ENCODE results near the gene SOX9. TPM values are rescaled to one million over a fixed set of nuclear protein-coding genes. Genes with fewer than 3 reads are reported as not detected.

SOX9 gene
- not detected for total RNA-seq

DNA sequence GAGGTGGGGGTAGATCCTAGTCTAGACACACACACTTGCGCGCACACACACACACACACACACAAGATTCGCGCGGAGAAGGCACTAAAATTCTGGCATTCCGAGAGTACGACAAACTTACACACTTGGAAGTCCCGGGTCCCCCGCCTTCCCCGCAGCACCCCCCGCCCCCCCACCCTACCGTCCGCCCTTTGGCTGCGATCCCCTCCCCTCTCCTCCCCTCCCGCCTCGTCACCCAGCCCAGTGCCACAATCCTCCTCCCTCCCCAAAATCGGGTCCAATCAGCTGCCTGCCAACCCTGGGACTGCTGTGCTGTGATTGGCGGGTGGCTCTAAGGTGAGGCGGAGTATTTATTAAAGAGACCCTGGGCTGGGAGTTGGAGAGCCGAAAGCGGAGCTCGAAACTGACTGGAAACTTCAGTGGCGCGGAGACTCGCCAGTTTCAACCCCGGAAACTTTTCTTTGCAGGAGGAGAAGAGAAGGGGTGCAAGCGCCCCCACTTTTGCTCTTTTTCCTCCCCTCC lies at the start of gene SOX9:
TSS of gene SOX9 (plus strand) at position 379 of the 522 bp plus-strand sequence. CDS start 372 bp downstream, outside the sequence.
- ChIA-PET POLR2A (no interaction called here), CTCF (no interaction called here)

DNA sequence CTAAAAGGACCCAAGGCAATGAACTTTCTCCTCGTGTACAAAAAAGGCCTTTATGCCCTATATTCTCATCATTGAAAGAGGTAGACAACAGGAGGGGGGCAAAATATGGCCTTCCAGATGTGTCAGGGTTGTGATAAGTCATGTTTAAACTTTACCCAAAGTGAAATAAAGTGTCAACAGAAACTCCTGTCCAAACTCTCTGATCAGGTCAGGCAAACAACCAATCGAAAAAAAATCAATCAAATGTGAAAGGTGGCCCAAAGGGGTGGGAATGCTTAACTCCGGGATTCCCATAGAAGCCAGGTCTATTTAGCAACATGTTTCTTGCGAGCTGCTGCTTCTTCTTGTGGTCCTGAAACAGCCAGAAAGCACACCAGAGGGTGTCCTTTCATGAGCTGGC lies 49.5 kb upstream of the SOX9 start:
- ChIA-PET POLR2A (no interaction called here), CTCF (no interaction called here)

- CTCF ChIA-PET: no interaction called here
- POLR2A ChIA-PET: no interaction called here
These were observed 44.7 kb upstream of the SOX9 start for GRCh38 chr17:72075995-72076677.

- POLR2A ChIA-PET: no interaction called here
- CTCF ChIA-PET: no interaction called here
These were observed 44.2 kb upstream of the SOX9 start for GRCh38 chr17:72076678-72077030.

GRCh38 chr17:72077326-72077960 lies 43.4 kb upstream of the SOX9 start:
- POLR2A ChIA-PET: no interaction called here
- CTCF ChIA-PET: no interaction called here

DNA sequence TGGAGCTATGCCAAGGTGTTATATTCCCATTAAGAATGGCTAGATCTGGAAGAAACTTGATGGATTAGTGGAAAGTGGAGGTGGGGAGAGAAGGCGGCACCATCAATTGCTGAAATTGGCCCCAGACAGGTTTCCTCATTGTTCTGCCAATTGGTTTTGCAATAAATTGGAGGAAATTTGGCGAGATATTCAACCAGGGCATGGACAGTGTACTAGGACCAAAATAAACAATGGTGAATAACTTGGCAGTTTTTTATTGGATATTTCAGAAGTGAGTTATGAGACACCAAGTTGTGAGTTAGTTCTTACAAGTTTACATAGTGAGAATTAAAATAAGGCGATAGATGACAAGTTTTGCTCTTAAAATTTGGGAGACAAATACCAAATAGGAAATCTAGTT lies 41.1 kb upstream of the SOX9 start:
- ChIA-PET CTCF (no interaction called here), POLR2A (no interaction called here)

DNA sequence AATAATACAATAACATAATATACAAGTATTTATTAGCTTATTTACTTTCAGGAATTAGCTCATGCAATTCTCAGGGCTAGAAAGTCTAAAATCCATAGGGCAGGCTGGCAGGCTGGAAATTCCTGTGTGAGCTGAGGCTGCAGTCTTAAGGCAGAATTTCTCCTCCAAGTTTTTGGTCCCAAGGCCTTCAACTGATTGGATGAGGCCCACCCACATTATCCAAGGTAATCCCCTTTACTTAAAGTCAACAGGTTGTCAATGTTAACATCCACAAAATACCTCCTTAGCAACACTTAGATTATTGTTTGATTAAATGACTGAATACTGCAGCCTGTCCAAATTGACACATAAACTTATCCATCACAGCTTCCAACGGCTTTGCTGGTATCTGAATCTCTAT lies 32.9 kb upstream of the SOX9 start:
- CTCF ChIA-PET: no interaction called here

GRCh38 chr17:72089453-72089987 lies 31.3 kb upstream of the SOX9 start:
- CTCF ChIA-PET: no interaction called here
- POLR2A ChIA-PET: no interaction called here

More for the DNA sequence above, 32.9 kb upstream of the SOX9 start:
- POLR2A ChIA-PET: no interaction called here

- ChIA-PET CTCF (no interaction called here), POLR2A (no interaction called here)
These were observed 30.7 kb upstream of the SOX9 start for GRCh38 chr17:72090108-72090507.

DNA sequence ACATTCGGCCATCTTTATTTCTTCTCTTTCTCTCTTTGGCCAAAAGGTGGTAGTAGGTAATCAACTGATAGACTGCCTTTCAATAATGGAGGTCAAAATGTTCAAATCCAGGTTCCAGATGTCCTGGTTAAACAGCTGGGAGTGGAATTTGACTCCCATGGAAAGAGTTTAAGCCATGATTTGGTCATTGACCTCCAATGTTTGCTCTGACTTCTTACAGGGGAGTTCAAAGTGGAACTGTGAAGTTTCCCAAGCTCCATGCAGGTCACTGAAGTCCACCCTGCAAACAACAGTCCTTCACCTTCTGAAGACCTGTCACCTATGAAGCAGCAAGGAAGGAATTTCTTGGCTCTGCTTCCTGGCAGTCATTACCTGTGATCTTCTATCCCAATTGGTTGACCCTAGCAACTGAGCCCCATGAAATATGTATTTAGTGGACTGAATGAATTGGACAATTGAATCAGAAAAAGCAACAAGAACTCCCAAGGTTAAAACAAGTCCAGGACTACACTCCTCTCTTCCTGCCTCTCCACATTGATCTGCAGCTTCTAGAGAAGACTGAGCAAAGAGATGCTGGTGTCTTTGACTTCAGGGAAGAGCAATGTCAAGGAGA lies 28.0 kb upstream of the SOX9 start:
- CTCF ChIA-PET: interaction anchor here (0.7 kb wide), 1 partner anchor 718 kb away, joined by 3 read pairs; no protein-coding TSS in a partner anchor
- POLR2A ChIA-PET: no interaction called here

DNA sequence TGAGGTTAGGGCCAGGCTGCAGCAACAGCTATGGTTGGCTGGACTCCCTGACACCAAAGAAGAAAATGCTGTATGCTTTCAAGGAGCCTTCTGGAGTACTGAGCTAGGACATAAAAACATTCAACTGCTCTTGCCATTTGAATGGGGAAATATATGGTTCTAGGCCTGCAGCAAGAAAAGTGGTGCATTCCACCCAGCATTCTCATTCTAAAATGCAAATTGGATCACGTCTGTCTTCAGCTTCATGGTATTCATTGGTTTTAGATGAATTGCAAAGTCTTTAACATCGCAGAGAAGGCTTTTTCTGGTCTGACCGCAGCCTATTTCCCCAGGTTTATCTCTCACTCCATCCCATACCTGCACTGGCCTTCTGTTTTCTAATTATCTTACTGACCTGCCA lies 27.1 kb upstream of the SOX9 start:
- POLR2A ChIA-PET: no interaction called here
- CTCF ChIA-PET: interaction anchor here (0.6 kb wide), 1 partner anchor 118 kb away, joined by 3 read pairs; no protein-coding TSS in a partner anchor

GRCh38 chr17:72095316-72095715 lies 25.5 kb upstream of the SOX9 start:
- POLR2A ChIA-PET: no interaction called here
- CTCF ChIA-PET: no interaction called here

DNA sequence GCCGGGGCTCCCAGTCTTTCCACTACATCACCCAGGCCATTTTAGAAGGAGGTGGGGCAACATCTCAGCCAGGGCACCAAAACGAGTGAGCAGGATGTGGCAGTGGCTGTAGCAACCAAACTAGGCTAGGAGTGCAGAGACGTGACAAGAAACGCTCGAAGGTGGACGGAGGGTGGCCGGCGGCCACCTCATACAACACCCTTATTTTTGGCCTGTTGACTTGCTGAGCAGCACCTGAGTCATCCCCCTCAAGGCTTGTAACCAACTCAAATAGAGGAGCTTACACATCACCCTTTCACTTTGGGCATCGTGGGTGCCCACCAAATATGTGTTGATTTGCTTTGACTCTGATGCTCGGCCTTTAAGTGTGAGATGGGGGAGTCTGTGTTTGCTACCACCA lies 23.7 kb upstream of the SOX9 start:
- POLR2A ChIA-PET: no interaction called here
- CTCF ChIA-PET: no interaction called here

- POLR2A ChIA-PET: no interaction called here
- CTCF ChIA-PET: no interaction called here
These were observed 20.9 kb upstream of the SOX9 start for GRCh38 chr17:72099919-72100318.

GRCh38 chr17:72100470-72100869 lies 20.4 kb upstream of the SOX9 start:
- POLR2A ChIA-PET: no interaction called here
- CTCF ChIA-PET: no interaction called here

- POLR2A ChIA-PET: no interaction called here
- CTCF ChIA-PET: no interaction called here
These were observed 19.3 kb upstream of the SOX9 start for GRCh38 chr17:72101526-72101925.

DNA sequence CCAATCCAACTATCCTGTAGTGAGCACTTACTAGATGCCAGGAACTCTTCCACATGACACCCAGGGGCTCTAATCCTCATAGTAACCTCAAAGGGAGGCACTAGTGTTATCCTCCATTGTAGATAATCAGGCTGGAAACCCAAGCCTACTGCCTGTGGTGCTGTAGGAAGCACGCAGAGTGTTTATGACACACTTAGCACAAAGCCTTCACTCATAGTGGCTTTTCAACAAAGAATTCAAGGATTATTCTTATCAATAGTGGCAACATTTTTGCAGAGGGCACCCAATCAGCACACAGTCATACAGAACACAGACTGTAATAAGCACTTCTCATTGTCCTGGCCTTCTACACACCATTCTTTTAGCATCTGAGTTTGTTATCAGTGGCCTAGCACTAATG lies 18.5 kb upstream of the SOX9 start:
- ChIA-PET POLR2A (no interaction called here), CTCF (no interaction called here)

GRCh38 chr17:72104164-72104862 lies 16.5 kb upstream of the SOX9 start:
- POLR2A ChIA-PET: no interaction called here
- CTCF ChIA-PET: no interaction called here

GRCh38 chr17:72104863-72105234 lies 16.0 kb upstream of the SOX9 start:
- CTCF ChIA-PET: no interaction called here

DNA sequence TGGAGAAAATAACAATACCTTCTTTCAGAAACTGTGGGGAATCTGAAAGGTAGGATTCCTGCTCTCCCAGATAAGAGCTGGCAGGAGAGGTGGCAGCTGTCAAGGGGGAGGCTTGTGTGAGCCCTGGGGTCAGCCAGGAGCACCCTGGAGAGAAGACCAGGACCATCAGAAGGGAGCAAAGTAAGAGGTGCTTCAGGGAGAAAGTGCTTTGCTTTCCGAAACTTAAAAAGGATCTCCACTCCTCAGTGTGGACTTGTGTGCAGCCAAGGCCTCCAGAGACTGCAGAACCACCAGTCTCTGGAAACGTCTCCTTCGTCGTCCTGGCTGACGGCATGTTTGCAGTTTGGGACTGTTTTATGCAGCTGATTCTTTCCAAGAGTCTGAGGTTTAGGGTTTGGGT lies 13.7 kb upstream of the SOX9 start:
- CTCF ChIA-PET: no interaction called here
- POLR2A ChIA-PET: no interaction called here

More at GRCh38 chr17:72104863-72105234, 16.0 kb upstream of the SOX9 start:
- POLR2A ChIA-PET: no interaction called here

Data from activated CD8-positive, alpha-beta memory T cell treated with anti-CD3 and anti-CD28 coated beads for 36 hours (primary cell).